ENCODE data around the gene AIMP1.

GRCh38 chr4:106368678-106369077 lies 52.3 kb downstream of the AIMP1 start, which contains the start of gene GIMD1:
- TF ChIP-seq ZNF350 (tag by site-specific recombination; IDR thresholded peaks at IDR 0.05) (no peak), ZNF133 (tag by site-specific recombination; IDR thresholded peaks at IDR 0.05) (no peak), ZBTB49 (tag by site-specific recombination; IDR thresholded peaks at IDR 0.05; ENCODE audit: low read depth) (no peak), CTCF (tag by site-specific recombination; IDR thresholded peaks at IDR 0.05) (no peak), ZNF223 (tag by site-specific recombination; IDR thresholded peaks at IDR 0.05) (no peak), ZNF239 (tag by site-specific recombination; IDR thresholded peaks at IDR 0.05) (no peak), ZNF660 (tag by site-specific recombination; IDR thresholded peaks at IDR 0.05) (no peak), ZNF138 (tag by site-specific recombination; IDR thresholded peaks at IDR 0.05; ENCODE audit: borderline replicate concordance) (no peak), KLF9 (tag by site-specific recombination; IDR thresholded peaks at IDR 0.05; ENCODE audit: low read depth) (no peak)
- TF ChIP-seq, protein P1, sequence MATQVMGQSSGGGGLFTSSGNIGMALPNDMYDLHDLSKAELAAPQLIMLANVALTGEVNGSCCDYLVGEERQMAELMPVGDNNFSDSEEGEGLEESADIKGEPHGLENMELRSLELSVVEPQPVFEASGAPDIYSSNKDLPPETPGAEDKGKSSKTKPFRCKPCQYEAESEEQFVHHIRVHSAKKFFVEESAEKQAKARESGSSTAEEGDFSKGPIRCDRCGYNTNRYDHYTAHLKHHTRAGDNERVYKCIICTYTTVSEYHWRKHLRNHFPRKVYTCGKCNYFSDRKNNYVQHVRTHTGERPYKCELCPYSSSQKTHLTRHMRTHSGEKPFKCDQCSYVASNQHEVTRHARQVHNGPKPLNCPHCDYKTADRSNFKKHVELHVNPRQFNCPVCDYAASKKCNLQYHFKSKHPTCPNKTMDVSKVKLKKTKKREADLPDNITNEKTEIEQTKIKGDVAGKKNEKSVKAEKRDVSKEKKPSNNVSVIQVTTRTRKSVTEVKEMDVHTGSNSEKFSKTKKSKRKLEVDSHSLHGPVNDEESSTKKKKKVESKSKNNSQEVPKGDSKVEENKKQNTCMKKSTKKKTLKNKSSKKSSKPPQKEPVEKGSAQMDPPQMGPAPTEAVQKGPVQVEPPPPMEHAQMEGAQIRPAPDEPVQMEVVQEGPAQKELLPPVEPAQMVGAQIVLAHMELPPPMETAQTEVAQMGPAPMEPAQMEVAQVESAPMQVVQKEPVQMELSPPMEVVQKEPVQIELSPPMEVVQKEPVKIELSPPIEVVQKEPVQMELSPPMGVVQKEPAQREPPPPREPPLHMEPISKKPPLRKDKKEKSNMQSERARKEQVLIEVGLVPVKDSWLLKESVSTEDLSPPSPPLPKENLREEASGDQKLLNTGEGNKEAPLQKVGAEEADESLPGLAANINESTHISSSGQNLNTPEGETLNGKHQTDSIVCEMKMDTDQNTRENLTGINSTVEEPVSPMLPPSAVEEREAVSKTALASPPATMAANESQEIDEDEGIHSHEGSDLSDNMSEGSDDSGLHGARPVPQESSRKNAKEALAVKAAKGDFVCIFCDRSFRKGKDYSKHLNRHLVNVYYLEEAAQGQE (tag by site-specific recombination; IDR thresholded peaks at IDR 0.05): no peak
